HepG2 (cell line): ENCODE measurements around the gene PSMC3IP. TPM values are rescaled to one million over a fixed set of nuclear protein-coding genes. Genes with fewer than 3 reads are reported as not detected.

Experiments used
- ATF6 ChIP-seq: sonication (generic); formaldehyde crosslinking; conservative IDR thresholded peaks from 2 replicates; pipeline ENCODE4 v1.4.0; 2020; ENCODE audit warnings: missing genetic modification reagents
- GABPB1 ChIP-seq: IDR thresholded peaks from 2 replicates; pipeline ENCODE4 v1.6.1; 2016; ENCODE audit warnings: mild to moderate bottlenecking, missing genetic modification reagents, moderate library complexity, missing compliant biosample characterization
- KLF11 ChIP-seq: IDR thresholded peaks from 2 replicates; pipeline ENCODE4 v1.6.1; 2016; ENCODE audit warnings: missing compliant biosample characterization
- KLF6 ChIP-seq: IDR thresholded peaks from 2 replicates; pipeline ENCODE4 v1.8.0; 2016; ENCODE audit warnings: missing biosample characterization, missing genetic modification reagents
- PAXIP1 ChIP-seq: sonication (generic); formaldehyde crosslinking; conservative IDR thresholded peaks from 2 replicates; pipeline ENCODE4 v1.4.0; 2020; ENCODE audit warnings: mild to moderate bottlenecking, missing genetic modification reagents, moderate library complexity
- RXRA ChIP-seq: sonication (generic); formaldehyde crosslinking; IDR thresholded peaks from 2 replicates; pipeline ENCODE4 v1.5.1; 2020; ENCODE audit warnings: missing genetic modification reagents
- SPEN ChIP-seq: sonication (generic); formaldehyde crosslinking; IDR thresholded peaks from 2 replicates; pipeline ENCODE4 v1.5.1; 2020; ENCODE audit warnings: low read depth, mild to moderate bottlenecking, missing genetic modification reagents
- SRSF4 ChIP-seq: fragments of 200-400 bp; formaldehyde crosslinking; IDR thresholded peaks from one replicate; pipeline ENCODE4 v1.6.1; 2018; ENCODE audit warnings: mild to moderate bottlenecking, low read depth, low read length, moderate library complexity; ENCODE audit not compliant: poor library complexity, severe bottlenecking
- TRAFD1 ChIP-seq: sonication (generic); formaldehyde crosslinking; IDR thresholded peaks from 2 replicates; pipeline ENCODE4 v1.5.1; 2020; ENCODE audit warnings: missing genetic modification reagents, mild to moderate bottlenecking, borderline replicate concordance
- ZNF318 ChIP-seq: sonication (generic); formaldehyde crosslinking; IDR thresholded peaks from 2 replicates; pipeline ENCODE4 v1.4.0; 2020; ENCODE audit warnings: mild to moderate bottlenecking, missing genetic modification reagents
- ZNF883 ChIP-seq: sonication (generic); formaldehyde crosslinking; IDR thresholded peaks from 2 replicates; pipeline ENCODE4 v1.5.1; 2020; ENCODE audit warnings: mild to moderate bottlenecking, missing genetic modification reagents; ENCODE audit errors: not compliant biosample characterization
- ZSCAN9 ChIP-seq: IDR thresholded peaks from 2 replicates; pipeline ENCODE4 v1.6.1; 2016; ENCODE audit warnings: borderline replicate concordance
- polyA plus RNA-seq, 8 experiments: library from polyadenylated mRNA; depleted of rRNA in 3 of 8; stranded (reverse) in 7 of 8; unstranded in 1 of 8; fragments of >200 nt; fragmentation: Illumina TruSeq in 4 of 8; extraction: Trizol in 4 of 8; gene quantifications; 2 replicates each; pipeline versions ENCODE4 v1.2.1 to v1.2.3, GENCODE V29; 2011 to 2016; ENCODE audit warnings: low read depth in 4 of 8, missing spikeins in 1 of 8, mixed read lengths in 1 of 8; ENCODE audit not compliant: insufficient read depth in 1 of 8
- total RNA-seq, 5 experiments: library from RNA; depleted of rRNA; stranded (reverse); fragments of >200 nt; fragmentation: Illumina TruSeq; extraction: Trizol; gene quantifications; 2 replicates each; pipeline ENCODE4 v1.2.3, GENCODE V29; 2016; ENCODE audit warnings: low read depth in 1 of 5

PSMC3IP gene
- total and polyA plus RNA-seq, 2 of the 13 experiments (the other 11 are each of a cell fraction or from before 2014, with no cell fraction given) = 6.5 to 22.4 TPM

GRCh38 chr17:42566883-42567573, 10.5 kb downstream of the PSMC3IP start, which contains the start of gene MLX (continued):
- peak; percentile 88 for TF ChIP-seq PAXIP1 (CRISPR knock-in tag)
- no peak for TF ChIP-seq SRSF4
- TF ChIP-seq ZNF883 (CRISPR knock-in tag) = peak; percentile 88
- peak; percentile 84 for TF ChIP-seq RXRA (CRISPR knock-in tag)
- TF ChIP-seq SPEN (CRISPR knock-in tag) = peak; percentile 79
- TF ChIP-seq KLF6 (CRISPR knock-in tag) = peak; percentile 85; the same call in 1 of the 2 replicates
- TF ChIP-seq ATF6 = 0 out of 2 replicates have a peak, but pooled peaks have one; percentile 21
- TF ChIP-seq GABPB1 (CRISPR knock-in tag) = peak; percentile 97
- peak; percentile 18; the same call in 1 of the 2 replicates for TF ChIP-seq KLF11 (CRISPR knock-in tag)
- peak; percentile 94 for TF ChIP-seq ZNF318 (CRISPR knock-in tag)
- peak; percentile 80 for TF ChIP-seq ZSCAN9 (CRISPR knock-in tag)
- no peak for TF ChIP-seq TRAFD1 (CRISPR knock-in tag)
